HEK293T (cell line): ENCODE data around the gene MECP2.

Experiments
- CTCF ChIA-PET: fragments of 350-600 bp; formaldehyde crosslinking; extraction: SDS; loops from one replicate; lab custom pipeline; 2021; ENCODE audit warnings: antibody characterized with exemption, inconsistent platforms; lab: Yijun Ruan, JAX
- POLR2A ChIA-PET: fragments of 350-600 bp; formaldehyde crosslinking; extraction: SDS; loops from one replicate; lab custom pipeline; 2020; ENCODE audit warnings: antibody characterized with exemption, inconsistent platforms; lab: Yijun Ruan, JAX
- DNase-seq: peaks from one replicate; pipeline ENCODE4 v3.0.0; 2012; ENCODE audit warnings: mixed read lengths; ENCODE audit errors: extremely low spot score
- ARNT ChIP-seq: fragments of 450-650 bp; IDR thresholded peaks from 2 replicates; pipeline ENCODE4 v1.6.1; 2017; ENCODE audit warnings: mild to moderate bottlenecking
- BHLHE40 ChIP-seq: fragments of 450-650 bp; IDR thresholded peaks from 2 replicates; pipeline ENCODE4 v1.6.1; 2016; ENCODE audit warnings: mild to moderate bottlenecking, moderate library complexity, borderline replicate concordance
- CTBP1 ChIP-seq: fragments of 450-650 bp; IDR thresholded peaks from 2 replicates; pipeline ENCODE4 v1.6.1; 2016; ENCODE audit warnings: borderline replicate concordance
- ELF4 ChIP-seq: fragments of 450-650 bp; IDR thresholded peaks from 2 replicates; pipeline ENCODE4 v1.6.1; 2017; ENCODE audit warnings: antibody characterized with exemption
- FOXA1 ChIP-seq: fragments of 450-650 bp; IDR thresholded peaks from 2 replicates; pipeline ENCODE4 v1.6.1; 2016; ENCODE audit warnings: mild to moderate bottlenecking
- FOXK2 ChIP-seq: fragments of 450-650 bp; IDR thresholded peaks from 2 replicates; pipeline ENCODE4 v1.6.1; 2016; ENCODE audit warnings: mild to moderate bottlenecking
- FOXM1 ChIP-seq: fragments of 450-650 bp; IDR thresholded peaks from 2 replicates; pipeline ENCODE4 v1.6.1; 2017; ENCODE audit warnings: mild to moderate bottlenecking, borderline replicate concordance
- HDGF ChIP-seq: fragments of 450-650 bp; IDR thresholded peaks from 2 replicates; pipeline ENCODE4 v1.6.1; 2017; ENCODE audit warnings: antibody characterized with exemption, borderline replicate concordance
- L3MBTL2 ChIP-seq: fragments of 450-650 bp; conservative IDR thresholded peaks from 2 replicates; pipeline ENCODE4 v1.6.1; 2016; ENCODE audit warnings: mild to moderate bottlenecking
- LEF1 ChIP-seq: fragments of 450-650 bp; IDR thresholded peaks from 2 replicates; pipeline ENCODE4 v1.6.1; 2017; ENCODE audit warnings: mild to moderate bottlenecking, borderline replicate concordance
- NFRKB ChIP-seq: fragments of 450-650 bp; IDR thresholded peaks from 2 replicates; pipeline ENCODE4 v1.6.1; 2016; ENCODE audit warnings: mild to moderate bottlenecking, moderate library complexity
- PKNOX1 ChIP-seq: fragments of 450-650 bp; IDR thresholded peaks from 2 replicates; pipeline ENCODE4 v1.6.1; 2016
- SP1 ChIP-seq: fragments of 450-650 bp; IDR thresholded peaks from 2 replicates; pipeline ENCODE4 v1.6.1; 2017
- SUZ12 ChIP-seq: fragments of 450-650 bp; IDR thresholded peaks from 2 replicates; pipeline ENCODE4 v1.6.1; 2016; ENCODE audit warnings: mild to moderate bottlenecking
- TARDBP ChIP-seq: fragments of 450-650 bp; IDR thresholded peaks from 2 replicates; pipeline ENCODE4 v1.6.1; 2016
- ZNF384 ChIP-seq: fragments of 450-650 bp; IDR thresholded peaks from 2 replicates; pipeline ENCODE4 v1.6.1; 2016

MECP2 gene

GRCh38 chrX:154044091-154044490 is 53.4 kb downstream of the MECP2 start:
- TF ChIP-seq PKNOX1 (no peak), FOXK2 (no peak), ELF4 (no peak), BHLHE40 (no peak)
- ChIA-PET POLR2A (no interaction called here), CTCF (interaction anchor here (1.2 kb wide), 1 partner anchor 15 kb away, joined by 3 read pairs; no protein-coding TSS in a partner anchor)
- DNase-seq = no peak

GRCh38 chrX:154043003-154043763 is 54.3 kb downstream of the MECP2 start:
- DNase-seq = no peak
- TF ChIP-seq L3MBTL2 (no peak), FOXM1 (no peak)
- POLR2A ChIA-PET = no interaction called here
- CTCF ChIA-PET = no interaction called here

- CTCF ChIA-PET = no interaction called here
- TF ChIP-seq HDGF = no peak
- no peak for TF ChIP-seq SP1
- TF ChIP-seq ARNT = no peak
- no peak for DNase-seq
Measured at GRCh38 chrX:154040863-154041262, 56.7 kb downstream of the MECP2 start.

GRCh38 chrX:154040307-154040756 is 57.2 kb downstream of the MECP2 start:
- no peak for TF ChIP-seq FOXK2
- TF ChIP-seq ELF4 = no peak
- no peak for TF ChIP-seq ZNF384
- no peak for TF ChIP-seq SP1
- no peak for TF ChIP-seq FOXA1
- TF ChIP-seq FOXM1 = no peak
- TF ChIP-seq SUZ12 = no peak
- no peak for TF ChIP-seq NFRKB
- no peak for TF ChIP-seq L3MBTL2
- TF ChIP-seq HDGF = no peak
- no peak for TF ChIP-seq CTBP1
- no peak for TF ChIP-seq TARDBP
- TF ChIP-seq BHLHE40 = no peak
- ChIA-PET POLR2A (interaction anchor here (0.8 to 1.4 kb wide), 5 partner anchors 12 to 69 kb away, joined by 3 to 4 read pairs (median 3); partner anchors contain the start of genes HCFC1 and MECP2), CTCF (no interaction called here)
- DNase-seq = no peak

More at GRCh38 chrX:154040863-154041262, 56.7 kb downstream of the MECP2 start:
- POLR2A ChIA-PET = interaction anchor here (1.0 to 1.4 kb wide), 2 partner anchors 13 to 70 kb away, joined by 3 read pairs; partner anchors contain the start of gene HCFC1

- no peak for DNase-seq
- TF ChIP-seq SUZ12 (no peak), PKNOX1 (no peak), FOXA1 (no peak), ZNF384 (no peak), CTBP1 (no peak), L3MBTL2 (no peak), NFRKB (no peak), FOXK2 (no peak), BHLHE40 (no peak), HDGF (no peak), LEF1 (no peak), TARDBP (no peak), FOXM1 (no peak), ARNT (no peak), SP1 (no peak), ELF4 (no peak)
- ChIA-PET POLR2A (interaction anchor here (0.8 to 1.0 kb wide), 3 partner anchors 18 to 58 kb away, joined by 3 to 4 read pairs (median 4); partner anchors contain the start of gene MECP2), CTCF (no interaction called here)
Measured at GRCh38 chrX:154039577-154039976, 57.9 kb downstream of the MECP2 start.

- no peak for DNase-seq
- ChIA-PET CTCF (no interaction called here), POLR2A (no interaction called here)
- TF ChIP-seq SP1 = no peak
- no peak for TF ChIP-seq PKNOX1
- no peak for TF ChIP-seq ZNF384
- TF ChIP-seq ARNT = no peak
- no peak for TF ChIP-seq L3MBTL2
- no peak for TF ChIP-seq SUZ12
- no peak for TF ChIP-seq NFRKB
- no peak for TF ChIP-seq FOXM1
- no peak for TF ChIP-seq CTBP1
- TF ChIP-seq TARDBP = no peak
- TF ChIP-seq BHLHE40 = no peak
- no peak for TF ChIP-seq LEF1
- TF ChIP-seq FOXA1 = no peak
- no peak for TF ChIP-seq ELF4
- no peak for TF ChIP-seq FOXK2
- no peak for TF ChIP-seq HDGF
Measured at GRCh38 chrX:154038656-154039055, 58.9 kb downstream of the MECP2 start.
